Right lobe of liver (tissue), 6 donors: ENCODE measurements around the gene CHM. TPM values are rescaled to one million over a fixed set of nuclear protein-coding genes. Genes with fewer than 3 reads are reported as not detected.

ENCODE experiments used
- ATAC-seq, 4 donors: fragments of 200-7000 bp; cut with Tn5 transposase; one replicate each; pipeline ENCODE4 v1.9.1; 2020; ENCODE audit warnings: mild to moderate bottlenecking in 4 of 4, moderate library complexity in 4 of 4
- DNase-seq, 3 donors: peaks; one replicate each; pipeline ENCODE4 v3.0.0-alpha.2; 2020
- H3K27ac ChIP-seq, 3 donors: fragments of 200-600 bp; one replicate each; pipeline ENCODE4 v1.8.0; 2022
- H3K27me3 ChIP-seq, 2 donors: fragments of 200-600 bp; one replicate each; pipeline ENCODE4 v1.8.0; 2022
- H3K36me3 ChIP-seq, 4 donors: fragments of 200-600 bp; sonication (generic) in 1 of 4; one replicate each; pipeline versions ENCODE4 v1.5.1 to v1.8.0; 2017 to 2022; ENCODE audit warnings: control low read depth in 1 of 4
- H3K4me1 ChIP-seq, 4 donors: fragments of 200-600 bp; sonication (generic) in 1 of 4; one replicate each; pipeline versions ENCODE4 v1.5.1 to v1.8.0; 2017 to 2022; ENCODE audit warnings: control low read depth in 1 of 4
- H3K4me3 ChIP-seq, 3 donors: fragments of 200-600 bp; one replicate each; pipeline ENCODE4 v1.8.0; 2022
- H3K9me3 ChIP-seq, 4 donors: fragments of 200-600 bp; sonication (generic) in 1 of 4; one replicate each; pipeline versions ENCODE4 v1.5.1 to v1.8.0; 2017 to 2022; ENCODE audit warnings: control low read depth in 1 of 4
- CTCF ChIP-seq, 4 donors: fragments of 200-600 bp in 3 of 4; fragments of 450-650 bp in 1 of 4; IDR thresholded peaks; one replicate each; pipeline versions ENCODE4 v1.5.1 to v1.8.0; 2016 to 2022; ENCODE audit warnings: antibody characterized with exemption in 4 of 4, mild to moderate bottlenecking in 2 of 4
- POLR2A ChIP-seq: fragments of 450-650 bp; IDR thresholded peaks from one replicate; pipeline ENCODE4 v1.6.1; 2017; ENCODE audit warnings: antibody characterized with exemption, mild to moderate bottlenecking
- WGBS: methylation state at CpG from one replicate; pipeline ENCODE4 v1.1.6; 2018; ENCODE audit warnings: low coverage, low lambda C conversion rate; ENCODE audit not compliant: insufficient coverage; ENCODE audit errors: missing lambda C conversion rate; 5-methylcytosine and 5-hydroxymethylcytosine counted together
- intact Hi-C, 2 donors: fragments of 100-400 bp; cut with DNase I; formaldehyde crosslinking; loops; one replicate each; pipeline versions ENCODE4 v1.11.2 to v1.14.1; 2022
- total RNA-seq, 6 experiments: library from RNA; depleted of rRNA in 2 of 6; stranded (reverse); fragments of >200 nt in 2 of 6; fragmentation: NEBNext Ultra II Directional in 3 of 6; extraction: Animal tissue kit (Norgen Biotek cat#: 25700) in 3 of 6; gene quantifications; one replicate each; pipeline versions ENCODE4 v1.1.0 to v1.2.4, GENCODE V29; 2016 to 2023
- donor health status: DM: no; HTN: yes; CAD: no.
- donor health status: DM: no; HTN: no; CAD: no.
- donor health status: DM: no; HTN: no; CAD: no.
- donor health status: DM: no; HTN: yes; CAD: no.
- donor health status: DM: no; HTN: yes; CAD: no.

Gene CHM
- total RNA-seq, 6 experiments from 2014 or later = 8.1 to 13.6 (median 9.1) TPM

GRCh38 chrX:86051741-86052140 is 4.4 kb upstream of the CHM start:
- Histone ChIP-seq H3K27me3 (no peaks in the 10 kb centered on the region), H3K27ac (no peak overlapping the region), H3K4me3 (no peak overlapping the region), H3K9me3 (no peaks in the 10 kb centered on the region), H3K36me3 (no peaks in the 10 kb centered on the region), H3K4me1 (no peaks in the 10 kb centered on the region)
- intact Hi-C loops = no loop called here
- DNase-seq = no peak
- no peak for ATAC-seq
- TF ChIP-seq POLR2A = no peak
- TF ChIP-seq CTCF (IDR thresholded peaks at IDR 0.05) = no peak
- 26% methylated on average over 2 of the region's 2 CpGs for WGBS

- Histone ChIP-seq H3K27me3 (no peaks in the 10 kb centered on the region), H3K4me1 (no peaks in the 10 kb centered on the region), H3K9me3 (no peaks in the 10 kb centered on the region), H3K4me3 (peak overlapping the region; percentile 46 to 65 (median 56)), H3K27ac (peak overlapping the region; percentile 59 to 69 (median 68)), H3K36me3 (no peaks in the 10 kb centered on the region)
- ATAC-seq (peak in 1 of 4 donors; percentile 27), DNase-seq (no peak)
- intact Hi-C loops = no loop called here
- WGBS = 35% methylated on average over 15 of the region's 15 CpGs
- TF ChIP-seq POLR2A (no peak), CTCF (IDR thresholded peaks at IDR 0.05) (no peak)
These were observed 550 bp upstream of the CHM start for GRCh38 chrX:86047936-86048280.

- intact Hi-C loops = no loop called here
- Histone ChIP-seq H3K4me3 (no peak overlapping the region), H3K27ac (no peak overlapping the region), H3K36me3 (no peaks in the 10 kb centered on the region), H3K4me1 (peaks cover 0 to 10% (median 0%) of the 10 kb centered on the region in 4 donors), H3K27me3 (no peaks in the 10 kb centered on the region), H3K9me3 (no peaks in the 10 kb centered on the region)
- TF ChIP-seq CTCF (IDR thresholded peaks at IDR 0.05) (no peak), POLR2A (no peak)
- ATAC-seq = no peak
- no peak for DNase-seq
These were observed 3.1 kb downstream of the CHM start for GRCh38 chrX:86044216-86044615.

- intact Hi-C loops = no loop called here
- Histone ChIP-seq H3K36me3 (no peaks in the 10 kb centered on the region), H3K27me3 (no peaks in the 10 kb centered on the region), H3K4me1 (peaks cover 0 to 10% (median 0%) of the 10 kb centered on the region in 4 donors), H3K4me3 (peak overlapping the region in 1 of 3 donors; percentile 20), H3K27ac (peak overlapping the region in 1 of 3 donors; percentile 35), H3K9me3 (no peaks in the 10 kb centered on the region)
- DNase-seq (peak; percentile 33 to 68 (median 53)), ATAC-seq (peak; percentile 90 to 98 (median 98))
- 41% methylated on average over 14 of the region's 21 CpGs for WGBS
- no peak for TF ChIP-seq CTCF (IDR thresholded peaks at IDR 0.05)
- no peak for TF ChIP-seq POLR2A
These were observed 7.5 kb downstream of the CHM start for GRCh38 chrX:86039625-86040568.
